Caco-2 (cell line): ENCODE measurements around the gene ZNF563. TPM values are rescaled to one million over a fixed set of nuclear protein-coding genes. Genes with fewer than 3 reads are reported as not detected.

Experiments used
- BruUV-seq: library from RNA; stranded (reverse); fragments of 400-500 nt; replicated peaks from 2 replicates; lab custom pipeline; 2021; lab: Mats Ljungman, UMichigan
- CTCF ChIA-PET: fragments of 300-600 bp; sonication (Branson Sonifier 250); formaldehyde crosslinking; loops from one replicate; lab custom pipeline; 2022; ENCODE audit warnings: antibody characterized with exemption; lab: Charles Lee
- POLR2A ChIA-PET: fragments of 300-600 bp; sonication (Branson Sonifier 250); formaldehyde crosslinking; loops from one replicate; lab custom pipeline; 2022; ENCODE audit warnings: antibody characterized with exemption; lab: Charles Lee
- DNase-seq, 2 experiments: peaks; one replicate each; pipeline versions ENCODE4 v3.0.0 to v3.0.0-alpha.2; 2020 to 2022
- H3K27me3 ChIP-seq: replicated peaks from 2 replicates; pipeline ENCODE4 v1.6.0; 2011; ENCODE audit warnings: low read length; ENCODE audit not compliant: control insufficient read depth, insufficient read depth
- H3K36me3 ChIP-seq: 2 replicates; pipeline ENCODE4 v1.5.1; 2011; ENCODE audit warnings: low read length; ENCODE audit not compliant: control insufficient read depth, insufficient read depth
- H3K4me1 ChIP-seq: fragments of 250-450 bp; sonication (Bioruptor Pico); 2 replicates; pipeline ENCODE4 v1.5.1; 2020; ENCODE audit warnings: mild to moderate bottlenecking
- H3K4me3 ChIP-seq: 2 replicates; pipeline ENCODE4 v1.5.1; 2011; ENCODE audit warnings: low read depth, mild to moderate bottlenecking, control low read depth, low read length
- H3K9me3 ChIP-seq: fragments of 250-450 bp; sonication (Bioruptor Pico); 2 replicates; pipeline ENCODE4 v1.5.1; 2020; ENCODE audit warnings: mild to moderate bottlenecking, moderate library complexity
- H3K27ac Mint-ChIP-seq: one replicate; pipeline ENCODE4 v1.8.0; 2022; ENCODE audit warnings: mixed read lengths; ENCODE audit not compliant: unreplicated experiment
- H3K27me3 Mint-ChIP-seq: one replicate; pipeline ENCODE4 v1.8.0; 2022; ENCODE audit warnings: mixed read lengths; ENCODE audit not compliant: insufficient read depth, unreplicated experiment
- H3K36me3 Mint-ChIP-seq: one replicate; pipeline ENCODE4 v1.8.0; 2022; ENCODE audit warnings: mild to moderate bottlenecking, mixed read lengths; ENCODE audit not compliant: insufficient read depth, unreplicated experiment
- H3K4me1 Mint-ChIP-seq: one replicate; pipeline ENCODE4 v1.8.0; 2022; ENCODE audit warnings: low read depth, mixed read lengths; ENCODE audit not compliant: unreplicated experiment
- H3K4me3 Mint-ChIP-seq: one replicate; pipeline ENCODE4 v1.8.0; 2022; ENCODE audit warnings: mild to moderate bottlenecking, moderate library complexity, mixed read lengths; ENCODE audit not compliant: unreplicated experiment
- H3K9me3 Mint-ChIP-seq: one replicate; pipeline ENCODE4 v1.8.0; 2022; ENCODE audit warnings: mixed read lengths; ENCODE audit not compliant: unreplicated experiment
- CTCF ChIP-seq, 2 experiments: fragments of 200-600 bp in 1 of 2; IDR thresholded peaks; 1 replicate in 1 of 2; 2 replicates in 1 of 2; pipeline versions ENCODE4 v1.5.1 to v1.8.0; 2011 to 2022; ENCODE audit warnings: antibody characterized with exemption in 1 of 2, control low read depth in 1 of 2, inconsistent platforms in 1 of 2, low read depth in 1 of 2, low read length in 1 of 2, mild to moderate bottlenecking in 1 of 2, moderate library complexity in 1 of 2; ENCODE audit not compliant: insufficient read depth in 1 of 2, severe bottlenecking in 1 of 2, unreplicated experiment in 1 of 2
- intact Hi-C: fragments of 100-400 bp; cut with micrococcal nuclease; formaldehyde crosslinking; loops from one replicate; pipeline ENCODE4 v1.10.0; 2022; ENCODE audit not compliant: unreplicated experiment
- total RNA-seq: library from RNA; stranded (reverse); gene quantifications from 2 replicates; pipeline ENCODE4 v1.2.3, GENCODE V29; 2022

Gene ZNF563
- total RNA-seq, 1 experiment from 2014 or later = 3.0 TPM

GRCh38 chr19:12284226-12284625 is 49.2 kb downstream of the ZNF563 start:
- H3K36me3 ChIP-seq = no peaks in the 10 kb centered on the region
- CTCF ChIA-PET = no interaction called here
- no peaks in the 10 kb centered on the region for H3K9me3 Mint-ChIP-seq

GRCh38 chr19:12278713-12279112 is 54.7 kb downstream of the ZNF563 start:
- TF ChIP-seq CTCF (IDR thresholded peaks at IDR 0.05; ENCODE audit: insufficient read depth in 1 of 2, low read depth in 1 of 2, low read length in 1 of 2, severe bottlenecking in 1 of 2, unreplicated experiment in 1 of 2) = no peak
- BruUV-seq = no TSS peak
- Mint-ChIP-seq H3K4me3 (no peak overlapping the region), H3K27me3 (no peaks in the 10 kb centered on the region), H3K9me3 (peaks cover 29% of the 10 kb centered on the region), H3K4me1 (no peaks in the 10 kb centered on the region), H3K36me3 (peaks cover 34% of the 10 kb centered on the region), H3K27ac (no peak overlapping the region)
- no peak overlapping the region for H3K4me3 ChIP-seq
- H3K27me3 ChIP-seq = no peaks in the 10 kb centered on the region
- peaks cover 14% of the 10 kb centered on the region; the same call in 1 of the 2 replicates for H3K9me3 ChIP-seq
- ChIA-PET CTCF (no interaction called here), POLR2A (no interaction called here)
- H3K4me1 ChIP-seq = no peaks in the 10 kb centered on the region
- intact Hi-C loops = no loop called here
- DNase-seq = no peak
- H3K36me3 ChIP-seq = no peaks in the 10 kb centered on the region; the same call in 1 of the 2 replicates

More at GRCh38 chr19:12284226-12284625, 49.2 kb downstream of the ZNF563 start:
- Mint-ChIP-seq H3K4me3 (no peak overlapping the region), H3K27me3 (no peaks in the 10 kb centered on the region), H3K36me3 (no peaks in the 10 kb centered on the region), H3K27ac (no peak overlapping the region), H3K4me1 (no peaks in the 10 kb centered on the region)
- DNase-seq = no peak
- Histone ChIP-seq H3K4me1 (no peaks in the 10 kb centered on the region), H3K4me3 (no peak overlapping the region), H3K27me3 (no peaks in the 10 kb centered on the region), H3K9me3 (peaks cover 5% of the 10 kb centered on the region; the same call in 1 of the 2 replicates)
- BruUV-seq = no TSS peak
- POLR2A ChIA-PET = no interaction called here
- no peak for TF ChIP-seq CTCF (IDR thresholded peaks at IDR 0.05; ENCODE audit: insufficient read depth in 1 of 2, low read depth in 1 of 2, low read length in 1 of 2, severe bottlenecking in 1 of 2, unreplicated experiment in 1 of 2)
- intact Hi-C loops = no loop called here

- TF ChIP-seq CTCF (IDR thresholded peaks at IDR 0.05; ENCODE audit: insufficient read depth in 1 of 2, low read depth in 1 of 2, low read length in 1 of 2, severe bottlenecking in 1 of 2, unreplicated experiment in 1 of 2) = no peak
- Histone ChIP-seq H3K4me3 (no peak overlapping the region), H3K27me3 (no peaks in the 10 kb centered on the region), H3K36me3 (peaks cover 1% of the 10 kb centered on the region; the same call in 1 of the 2 replicates), H3K9me3 (peaks cover 34% of the 10 kb centered on the region; the same call in 1 of the 2 replicates), H3K4me1 (no peaks in the 10 kb centered on the region)
- H3K4me1 Mint-ChIP-seq = no peaks in the 10 kb centered on the region
- peaks cover 57% of the 10 kb centered on the region for H3K9me3 Mint-ChIP-seq
- intact Hi-C loops = no loop called here
- H3K36me3 Mint-ChIP-seq = peaks cover 56% of the 10 kb centered on the region
- POLR2A ChIA-PET = no interaction called here
- no peak overlapping the region for H3K27ac Mint-ChIP-seq
- H3K27me3 Mint-ChIP-seq = no peaks in the 10 kb centered on the region
- no peak overlapping the region for H3K4me3 Mint-ChIP-seq
- CTCF ChIA-PET = no interaction called here
- no peak for DNase-seq
- BruUV-seq = no TSS peak
Observed at GRCh38 chr19:12272980-12273901, 60.2 kb downstream of the ZNF563 start.
